Endothelial cell (in vitro differentiated cells): ENCODE measurements around the gene ALDOA. TPM values are rescaled to one million over a fixed set of nuclear protein-coding genes. Genes with fewer than 3 reads are reported as not detected.

Source experiments
- DNase-seq: peaks from one replicate; pipeline ENCODE4 v3.0.0; 2021; ENCODE audit warnings: low spot score
- H3K27ac Mint-ChIP-seq: one replicate; pipeline ENCODE4 v1.8.0; 2021; ENCODE audit warnings: mixed read lengths, inconsistent platforms; ENCODE audit not compliant: unreplicated experiment
- H3K27me3 Mint-ChIP-seq: one replicate; pipeline ENCODE4 v1.8.0; 2021; ENCODE audit warnings: mild to moderate bottlenecking, moderate library complexity, mixed read lengths, inconsistent platforms; ENCODE audit not compliant: unreplicated experiment
- H3K36me3 Mint-ChIP-seq: one replicate; pipeline ENCODE4 v1.8.0; 2021; ENCODE audit warnings: mild to moderate bottlenecking, low read depth, mixed read lengths, inconsistent platforms; ENCODE audit not compliant: unreplicated experiment
- H3K4me1 Mint-ChIP-seq: one replicate; pipeline ENCODE4 v1.8.0; 2021; ENCODE audit warnings: mild to moderate bottlenecking, mixed read lengths, inconsistent platforms; ENCODE audit not compliant: unreplicated experiment
- H3K4me3 Mint-ChIP-seq: one replicate; pipeline ENCODE4 v1.8.0; 2021; ENCODE audit warnings: mild to moderate bottlenecking, mixed read lengths, inconsistent platforms; ENCODE audit not compliant: unreplicated experiment
- H3K9me3 Mint-ChIP-seq: one replicate; pipeline ENCODE4 v1.8.0; 2021; ENCODE audit warnings: mixed read lengths, inconsistent platforms; ENCODE audit not compliant: unreplicated experiment
- CTCF ChIP-seq: fragments of 200-600 bp; sonication (generic); IDR thresholded peaks from one replicate; pipeline ENCODE4 v1.5.0; 2021; ENCODE audit warnings: antibody characterized with exemption; ENCODE audit not compliant: unreplicated experiment
- total RNA-seq: library from RNA; stranded (reverse); fragmentation: NEBNext Ultra II Directional; extraction: Animal tissue kit (Norgen Biotek cat#: 25700); gene quantifications from one replicate; pipeline ENCODE4 v1.2.1, GENCODE V29; 2021; ENCODE audit not compliant: unreplicated experiment

The ALDOA gene
- total RNA-seq, 1 donor from 2014 or later: 551 TPM

GRCh38 chr16:30116291-30117207 lies 51.0 kb downstream of the ALDOA start:
- Mint-ChIP-seq H3K4me3 (no peak overlapping the region), H3K4me1 (peaks cover 4% of the 10 kb centered on the region), H3K27ac (no peak overlapping the region), H3K36me3 (peaks cover 9% of the 10 kb centered on the region), H3K27me3 (peaks cover 6% of the 10 kb centered on the region), H3K9me3 (no peaks in the 10 kb centered on the region)
- TF ChIP-seq CTCF: no peak
- DNase-seq: no peak

GRCh38 chr16:30117768-30118167 lies 52.2 kb downstream of the ALDOA start:
- TF ChIP-seq CTCF: no peak
- Mint-ChIP-seq H3K9me3 (no peaks in the 10 kb centered on the region), H3K27me3 (peaks cover 10% of the 10 kb centered on the region), H3K4me1 (peaks cover 7% of the 10 kb centered on the region), H3K36me3 (peaks cover 5% of the 10 kb centered on the region), H3K27ac (no peak overlapping the region), H3K4me3 (no peak overlapping the region)
- DNase-seq: no peak

- H3K4me1 Mint-ChIP-seq: peaks cover 7% of the 10 kb centered on the region
- peak overlapping the region; percentile 50 for H3K4me3 Mint-ChIP-seq
- no peak for TF ChIP-seq CTCF
- H3K27ac Mint-ChIP-seq: no peak overlapping the region
- H3K36me3 Mint-ChIP-seq: peaks cover 5% of the 10 kb centered on the region
- H3K9me3 Mint-ChIP-seq: no peaks in the 10 kb centered on the region
- DNase-seq: no peak
- peaks cover 7% of the 10 kb centered on the region for H3K27me3 Mint-ChIP-seq
Observed at GRCh38 chr16:30119428-30119827, 53.9 kb downstream of the ALDOA start.

Other genes starting within 250 kb of the ALDOA start
- 38.6 TPM for gene PAGR1, start 249.6 kb upstream of the ALDOA start, total RNA-seq
- 2.0 TPM for gene MVP, start 245.3 kb upstream of the ALDOA start, total RNA-seq
- gene CDIPT, start 202.5 kb upstream of the ALDOA start, total RNA-seq: 85.0 TPM
- 34.2 TPM for gene SEZ6L2, start 166.2 kb upstream of the ALDOA start, total RNA-seq
- gene ASPHD1, start 165.3 kb upstream of the ALDOA start, total RNA-seq: 3.0 TPM
- 25.8 TPM for gene KCTD13, start 139.5 kb upstream of the ALDOA start, total RNA-seq
- gene TMEM219, start 103.7 kb upstream of the ALDOA start, total RNA-seq: 217 TPM
- 178 TPM for gene TAOK2, start 91.9 kb upstream of the ALDOA start, total RNA-seq
- gene HIRIP3, start 70.1 kb upstream of the ALDOA start, total RNA-seq: 5.2 TPM
- 94.4 TPM for gene INO80E, start 69.5 kb upstream of the ALDOA start, total RNA-seq
- 7.4 TPM for gene DOC2A, start 54.7 kb upstream of the ALDOA start, total RNA-seq
- not detected for gene C16orf92, start 42.6 kb upstream of the ALDOA start, total RNA-seq
- 1.4 TPM for gene TLCD3B, start 34.5 kb upstream of the ALDOA start, total RNA-seq
- 191 TPM for gene PPP4C, start 10.2 kb downstream of the ALDOA start, total RNA-seq
- gene TBX6, start 26.2 kb downstream of the ALDOA start, total RNA-seq: 2.6 TPM
- gene YPEL3, start 30.5 kb downstream of the ALDOA start, total RNA-seq: 45.9 TPM
- gene GDPD3, start 47.8 kb downstream of the ALDOA start, total RNA-seq: 9.3 TPM
- gene MAPK3, start 57.5 kb downstream of the ALDOA start, total RNA-seq: 125 TPM
- 24.9 TPM for gene CORO1A, start 117.8 kb downstream of the ALDOA start, total RNA-seq
- 70.6 TPM for gene BOLA2B, start 127.9 kb downstream of the ALDOA start, total RNA-seq
- 61.0 TPM for gene SLX1A, start 128.1 kb downstream of the ALDOA start, total RNA-seq
- gene SULT1A3, start 133.5 kb downstream of the ALDOA start, total RNA-seq: 17.9 TPM
- gene NPIPB13, start 182.7 kb downstream of the ALDOA start, total RNA-seq: 10.7 TPM